Upper lobe of left lung (tissue), 6 donors: ENCODE data around the gene C11orf65. TPM values are rescaled to one million over a fixed set of nuclear protein-coding genes. Genes with fewer than 3 reads are reported as not detected.
"Not testable (repeated sequence)": the region's sequence is repeated elsewhere in the genome, so short reads cannot be mapped to it uniquely, and the experiment has no call there.

Experiments used
- ATAC-seq, 2 donors: fragments of 200-7000 bp; cut with Tn5 transposase; one replicate each; pipeline ENCODE4 v1.9.1; 2022; ENCODE audit warnings: mild to moderate bottlenecking in 2 of 2, moderate library complexity in 2 of 2; ENCODE audit not compliant: low FRiP score in 2 of 2
- DNase-seq, 2 donors: peaks; one replicate each; pipeline ENCODE4 v3.0.0-alpha.2; 2019 to 2020
- H3K27ac ChIP-seq, 4 donors: fragments of 200-600 bp; sonication (generic); one replicate each; pipeline ENCODE4 v1.5.1; 2016 to 2019
- H3K27me3 ChIP-seq, 4 donors: fragments of 200-600 bp; sonication (generic); one replicate each; pipeline ENCODE4 v1.5.1; 2017 to 2019
- H3K36me3 ChIP-seq, 4 donors: fragments of 200-600 bp; sonication (generic); one replicate each; pipeline ENCODE4 v1.5.1; 2016 to 2019
- H3K4me1 ChIP-seq, 4 donors: fragments of 200-600 bp; sonication (generic); one replicate each; pipeline ENCODE4 v1.5.1; 2018 to 2019
- H3K4me3 ChIP-seq, 4 donors: fragments of 200-600 bp; sonication (generic); one replicate each; pipeline ENCODE4 v1.5.1; 2017 to 2019; ENCODE audit warnings: mild to moderate bottlenecking in 2 of 4, moderate library complexity in 1 of 4
- H3K9me3 ChIP-seq, 4 donors: fragments of 200-600 bp; sonication (generic); one replicate each; pipeline ENCODE4 v1.5.1; 2018 to 2019
- CTCF ChIP-seq, 6 experiments: fragments of 450-650 bp in 4 of 6; fragments of 200-600 bp in 2 of 6; sonication (generic) in 2 of 6; IDR thresholded peaks; one replicate each; pipeline ENCODE4 v1.5.1; 2016 to 2019; ENCODE audit warnings: antibody characterized with exemption in 6 of 6
- EP300 ChIP-seq, 4 donors: sonication (generic); formaldehyde crosslinking; IDR thresholded peaks; one replicate each; pipeline ENCODE4 v1.5.1; 2017; ENCODE audit warnings: antibody characterized with exemption in 4 of 4, control low read depth in 2 of 4
- POLR2A ChIP-seq, 4 donors: fragments of 450-650 bp; IDR thresholded peaks; one replicate each; pipeline ENCODE4 v1.5.1; 2016 to 2017; ENCODE audit warnings: antibody characterized with exemption in 4 of 4, mild to moderate bottlenecking in 2 of 4
- POLR2AphosphoS5 ChIP-seq, 2 donors: sonication (generic); formaldehyde crosslinking; IDR thresholded peaks; one replicate each; pipeline ENCODE4 v1.5.1; 2017; ENCODE audit warnings: antibody characterized with exemption in 2 of 2
- WGBS, 2 donors: methylation state at CpG; one replicate each; pipeline ENCODE4 v1.1.5; 2017 to 2018; 5-methylcytosine and 5-hydroxymethylcytosine counted together
- total RNA-seq, 6 donors: library from RNA; depleted of rRNA in 4 of 6; stranded (reverse); fragments of >200 nt in 4 of 6; gene quantifications; one replicate each; pipeline versions ENCODE4 v1.1.0 to v1.2.1, GENCODE V29; 2016 to 2021
- donor health status: DM: no; HTN: no; CAD: no; lungs with moderate emphysema.
- donor health status: DM: no; HTN: yes; CAD: no; lungs with severe emphysema.

C11orf65 gene
- total RNA-seq, 6 donors from 2014 or later: 0.17 to 2.3 (median 1.1) TPM; not detected in 1

- 49 to 50% methylated on average over 7 of the region's 7 CpGs for WGBS, 2 donors
- Histone ChIP-seq H3K36me3 (no peaks in the 10 kb centered on the region), H3K4me3 (peak overlapping the region; percentile 36 to 62 (median 60)), H3K9me3 (no peaks in the 10 kb centered on the region), H3K27ac (peak overlapping the region; percentile 96 to 99 (median 98)), H3K4me1 (peaks cover 0 to 9% (median 4%) of the 10 kb centered on the region in 4 donors), H3K27me3 (no peaks in the 10 kb centered on the region)
- TF ChIP-seq CTCF (IDR thresholded peaks at IDR 0.05) (no peak), EP300 (IDR thresholded peaks at IDR 0.05) (no peak), POLR2A (IDR thresholded peaks at IDR 0.05) (no peak), POLR2AphosphoS5 (IDR thresholded peaks at IDR 0.05) (no peak)
- ATAC-seq (no peak), DNase-seq (no peak)
Observed at GRCh38 chr11:108466405-108466804, 924 bp downstream of the C11orf65 start.

- Histone ChIP-seq H3K4me1 (no peaks in the 10 kb centered on the region), H3K27me3 (no peaks in the 10 kb centered on the region), H3K4me3 (no peak overlapping the region), H3K9me3 (peaks cover 4 to 12% (median 6%) of the 10 kb centered on the region in 4 donors), H3K36me3 (no peaks in the 10 kb centered on the region), H3K27ac (no peak overlapping the region)
- ATAC-seq: no peak
- TF ChIP-seq POLR2A (IDR thresholded peaks at IDR 0.05) (no peak), CTCF (IDR thresholded peaks at IDR 0.05) (no peak), POLR2AphosphoS5 (IDR thresholded peaks at IDR 0.05) (no peak), EP300 (IDR thresholded peaks at IDR 0.05) (no peak)
- WGBS, 2 donors: 94 to 97% methylated on average over 2 of the region's 2 CpGs
- DNase-seq: no peak
Observed at GRCh38 chr11:108453207-108453835, 14.0 kb downstream of the C11orf65 start.

- H3K4me3 ChIP-seq, H3K9me3 ChIP-seq, ATAC-seq, H3K27me3 ChIP-seq, H3K27ac ChIP-seq, H3K4me1 ChIP-seq, DNase-seq, H3K36me3 ChIP-seq: not testable (repeated sequence)
- WGBS, 2 donors: 92 to 99% methylated on average over 4 of the region's 4 CpGs
Observed at GRCh38 chr11:108441445-108441844, 25.9 kb downstream of the C11orf65 start.

DNA sequence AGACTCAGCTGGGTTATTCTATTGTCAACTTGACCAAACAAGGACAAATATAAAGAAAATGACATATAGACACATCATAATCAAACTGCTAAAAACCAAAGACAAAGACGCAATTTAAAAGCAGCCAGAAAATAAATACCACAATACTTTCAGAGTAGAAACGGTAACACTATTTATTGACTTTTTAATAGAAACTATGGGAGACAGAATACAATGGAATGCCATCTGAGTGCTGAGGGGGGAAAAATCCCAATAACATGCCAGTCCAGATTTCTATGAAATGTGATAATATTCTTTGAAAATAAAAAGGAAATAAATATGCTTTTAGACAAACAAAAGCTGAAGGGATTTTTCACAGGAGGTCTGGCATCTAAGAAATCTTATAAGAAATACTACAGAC lies 30.7 kb downstream of the C11orf65 start:
- peaks cover 0 to 9% (median 2%) of the 10 kb centered on the region in 4 donors for H3K9me3 ChIP-seq
- WGBS, 2 donors: 96% methylated on average over 2 of the region's 2 CpGs

DNA sequence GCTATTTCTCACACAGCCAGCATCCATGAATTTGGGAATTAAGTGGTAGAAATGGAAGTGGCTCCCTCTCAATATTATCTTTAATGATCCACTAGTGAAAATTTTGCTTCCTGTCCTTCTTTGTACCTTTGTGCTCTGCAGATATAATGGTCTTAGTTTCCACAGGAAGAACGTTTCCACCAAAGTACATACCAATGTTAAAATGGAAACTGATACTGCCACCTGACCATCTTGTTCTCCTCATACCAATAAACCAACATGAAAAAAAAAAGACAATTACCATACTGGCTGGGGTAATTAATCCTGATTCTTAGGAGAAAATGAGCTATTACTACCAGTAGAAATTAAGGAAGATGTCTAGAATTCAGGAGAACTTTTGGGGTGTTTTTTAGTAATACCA lies 32.3 kb downstream of the C11orf65 start:
- TF ChIP-seq EP300 (IDR thresholded peaks at IDR 0.05) (no peak), CTCF (IDR thresholded peaks at IDR 0.05) (no peak), POLR2A (IDR thresholded peaks at IDR 0.05) (no peak), POLR2AphosphoS5 (IDR thresholded peaks at IDR 0.05) (no peak)
- WGBS, 2 donors: 68 to 91% methylated on average over 1 of the region's 1 CpG
- ATAC-seq (no peak), DNase-seq (no peak)
- H3K9me3 ChIP-seq: peaks cover 0 to 3% (median 0%) of the 10 kb centered on the region in 4 donors
- H3K27me3 ChIP-seq: no peaks in the 10 kb centered on the region
- no peak overlapping the region for H3K4me3 ChIP-seq
- H3K27ac ChIP-seq: no peak overlapping the region
- H3K4me1 ChIP-seq: no peaks in the 10 kb centered on the region
- no peaks in the 10 kb centered on the region for H3K36me3 ChIP-seq

More for the DNA sequence above, 30.7 kb downstream of the C11orf65 start:
- no peak overlapping the region for H3K27ac ChIP-seq
- ATAC-seq: no peak
- DNase-seq: no peak
- no peaks in the 10 kb centered on the region for H3K27me3 ChIP-seq
- TF ChIP-seq CTCF (IDR thresholded peaks at IDR 0.05) (no peak), POLR2A (IDR thresholded peaks at IDR 0.05) (no peak), POLR2AphosphoS5 (IDR thresholded peaks at IDR 0.05) (no peak), EP300 (IDR thresholded peaks at IDR 0.05) (no peak)
- H3K4me1 ChIP-seq: no peaks in the 10 kb centered on the region
- H3K4me3 ChIP-seq: no peak overlapping the region
- H3K36me3 ChIP-seq: no peaks in the 10 kb centered on the region
